ENCODE results near the gene ALDH2. TPM values are rescaled to one million over a fixed set of nuclear protein-coding genes. Genes with fewer than 3 reads are reported as not detected.
A peak's percentile ranks its signal among the peaks of the same experiment; 100 is the strongest.

ALDH2 gene
- total and polyA plus RNA-seq, 12 donors: 52.2 to 536 (median 338) TPM

GRCh38 chr12:111756196-111756595 is 10.5 kb upstream of the ALDH2 start:
- no peak for DNase-seq
- H3K9me3 ChIP-seq (replicated peaks in 1 of 3): no peaks in the 10 kb centered on the region
- peaks cover 17 to 36% of the 10 kb centered on the region in 2 donors for H3K4me1 ChIP-seq (replicated peaks in 1 of 2)
- intact Hi-C loops (cut with DNase I): loop anchor here (5.0 kb wide), 1 partner anchor 56 kb away; no protein-coding TSS in a partner anchor
- H3K36me3 ChIP-seq (replicated peaks in 1 of 2): no peaks in the 10 kb centered on the region
- 94 to 97% (median 96%) methylated on average over 9 to 15 of the region's 15 CpGs for WGBS, 4 donors
- H3K27ac ChIP-seq: no peak overlapping the region
- H3K27me3 ChIP-seq: no peaks in the 10 kb centered on the region
- TF ChIP-seq, protein P1, sequence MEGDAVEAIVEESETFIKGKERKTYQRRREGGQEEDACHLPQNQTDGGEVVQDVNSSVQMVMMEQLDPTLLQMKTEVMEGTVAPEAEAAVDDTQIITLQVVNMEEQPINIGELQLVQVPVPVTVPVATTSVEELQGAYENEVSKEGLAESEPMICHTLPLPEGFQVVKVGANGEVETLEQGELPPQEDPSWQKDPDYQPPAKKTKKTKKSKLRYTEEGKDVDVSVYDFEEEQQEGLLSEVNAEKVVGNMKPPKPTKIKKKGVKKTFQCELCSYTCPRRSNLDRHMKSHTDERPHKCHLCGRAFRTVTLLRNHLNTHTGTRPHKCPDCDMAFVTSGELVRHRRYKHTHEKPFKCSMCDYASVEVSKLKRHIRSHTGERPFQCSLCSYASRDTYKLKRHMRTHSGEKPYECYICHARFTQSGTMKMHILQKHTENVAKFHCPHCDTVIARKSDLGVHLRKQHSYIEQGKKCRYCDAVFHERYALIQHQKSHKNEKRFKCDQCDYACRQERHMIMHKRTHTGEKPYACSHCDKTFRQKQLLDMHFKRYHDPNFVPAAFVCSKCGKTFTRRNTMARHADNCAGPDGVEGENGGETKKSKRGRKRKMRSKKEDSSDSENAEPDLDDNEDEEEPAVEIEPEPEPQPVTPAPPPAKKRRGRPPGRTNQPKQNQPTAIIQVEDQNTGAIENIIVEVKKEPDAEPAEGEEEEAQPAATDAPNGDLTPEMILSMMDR (IDR thresholded peaks at IDR 0.05): no peak
- TF ChIP-seq POLR2A (IDR thresholded peaks at IDR 0.05): no peak
- no peak overlapping the region for H3K4me3 ChIP-seq

DNA sequence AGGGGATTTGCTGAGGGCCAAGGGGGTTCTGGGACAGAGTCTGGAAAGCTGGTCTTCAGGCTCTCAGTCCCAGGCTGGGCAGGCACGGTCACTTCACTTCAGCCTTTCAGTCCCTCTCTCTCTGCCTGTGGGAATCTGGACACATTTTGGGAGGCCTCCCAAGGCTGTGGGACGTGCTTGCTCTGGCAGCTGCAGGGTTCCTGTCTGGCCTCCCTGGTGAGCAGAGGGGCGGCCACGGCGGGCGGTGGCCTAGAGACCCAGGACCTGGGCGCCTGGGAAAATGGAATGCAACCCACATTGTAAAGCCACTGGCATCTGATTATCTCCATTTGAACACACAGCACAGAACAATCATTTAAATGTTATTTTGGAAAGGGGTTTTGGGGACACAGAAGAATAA is 10.1 kb upstream of the ALDH2 start:
- H3K36me3 ChIP-seq (replicated peaks in 1 of 2): no peaks in the 10 kb centered on the region
- H3K27ac ChIP-seq: no peak overlapping the region
- TF ChIP-seq, protein P1 (IDR thresholded peaks at IDR 0.05): no peak
- H3K27me3 ChIP-seq: no peaks in the 10 kb centered on the region
- DNase-seq: no peak
- 87 to 100% (median 91%) methylated on average over 2 to 7 of the region's 7 CpGs for WGBS, 4 donors
- H3K9me3 ChIP-seq (replicated peaks in 1 of 3): no peaks in the 10 kb centered on the region
- no peak overlapping the region for H3K4me3 ChIP-seq
- H3K4me1 ChIP-seq (replicated peaks in 1 of 2): peaks cover 17 to 36% of the 10 kb centered on the region in 2 donors
- intact Hi-C loops (cut with DNase I): loop anchor here (5.0 kb wide), 1 partner anchor 56 kb away; no protein-coding TSS in a partner anchor

- Histone ChIP-seq H3K27me3 (no peaks in the 10 kb centered on the region), H3K4me3 (no peak overlapping the region), H3K27ac (peak overlapping the region in 1 of 5 donors; percentile 51), H3K4me1 (replicated peaks in 1 of 2) (peaks cover 17 to 36% of the 10 kb centered on the region in 2 donors), H3K36me3 (replicated peaks in 1 of 2) (no peaks in the 10 kb centered on the region), H3K9me3 (replicated peaks in 1 of 3) (no peaks in the 10 kb centered on the region)
- WGBS, 4 donors: 58 to 75% (median 71%) methylated on average over 10 to 15 of the region's 15 CpGs
- TF ChIP-seq POLR2A (IDR thresholded peaks at IDR 0.05): no peak
- TF ChIP-seq, protein P1 (IDR thresholded peaks at IDR 0.05): no peak
- peak in 6 of 7 donors; percentile 52 to 72 (median 60) for DNase-seq
- intact Hi-C loops (cut with DNase I): loop anchor here (5.0 kb wide), 1 partner anchor 55 kb away; no protein-coding TSS in a partner anchor
Observed at GRCh38 chr12:111757361-111758119, 9.2 kb upstream of the ALDH2 start.

DNA sequence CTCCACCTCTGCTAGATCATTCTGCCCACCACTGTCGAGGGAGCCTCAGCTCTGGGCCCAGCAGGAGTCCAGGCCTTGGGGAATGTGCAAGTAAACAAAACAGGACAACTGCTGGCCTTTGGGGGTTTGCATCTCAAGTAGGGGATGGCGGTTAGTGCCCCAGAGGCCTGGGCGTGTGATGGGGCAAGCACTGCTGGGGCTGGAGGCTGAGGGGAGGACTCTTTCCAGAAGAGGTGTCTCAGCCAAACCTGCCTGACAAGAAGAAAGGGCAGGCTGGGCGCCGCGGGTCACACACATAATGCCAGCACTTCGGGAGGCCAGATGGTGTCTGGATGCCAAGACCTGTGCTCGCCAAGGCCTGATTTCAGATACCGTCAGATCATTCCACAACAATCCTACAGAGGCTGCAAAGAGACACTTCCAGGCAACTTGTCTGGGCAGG is 8.6 kb upstream of the ALDH2 start:
- no peaks in the 10 kb centered on the region for H3K9me3 ChIP-seq (replicated peaks in 1 of 3)
- peak overlapping the region in 1 of 5 donors; percentile 51 for H3K27ac ChIP-seq
- TF ChIP-seq, protein P1 (IDR thresholded peaks at IDR 0.05): no peak
- no peak for TF ChIP-seq POLR2A (IDR thresholded peaks at IDR 0.05)
- no peaks in the 10 kb centered on the region for H3K27me3 ChIP-seq
- intact Hi-C loops (cut with DNase I): loop anchor here (5.0 kb wide), 1 partner anchor 54 kb away; no protein-coding TSS in a partner anchor
- H3K4me1 ChIP-seq (replicated peaks in 1 of 2): peaks cover 17 to 34% of the 10 kb centered on the region in 2 donors
- 68 to 100% (median 78%) methylated on average over 1 to 9 of the region's 9 CpGs for WGBS, 4 donors
- no peak overlapping the region for H3K4me3 ChIP-seq
- DNase-seq: peak in 4 of 7 donors; percentile 33 to 49 (median 46)
- no peaks in the 10 kb centered on the region for H3K36me3 ChIP-seq (replicated peaks in 1 of 2)

Data from adrenal gland (tissue), 12 donors.